Esophagus squamous epithelium (tissue), 5 donors: Measurements from ENCODE around the gene CYSRT1. TPM values are rescaled to one million over a fixed set of nuclear protein-coding genes. Genes with fewer than 3 reads are reported as not detected.
A peak's percentile ranks its signal among the peaks of the same experiment; 100 is the strongest.

Experiments
- DNase-seq: peaks from one replicate; lab custom pipeline; 2025; lab: John Stamatoyannopoulos, UW
- H3K27ac ChIP-seq, 4 donors: fragments of 200-600 bp; sonication (generic); one replicate each; pipeline ENCODE4 v1.5.1; 2016 to 2019; ENCODE audit warnings: mild to moderate bottlenecking in 1 of 4
- H3K27me3 ChIP-seq, 4 donors: fragments of 200-600 bp; sonication (generic); 1 replicate in 3 of 4; 2 replicates in 1 of 4; pipeline versions ENCODE4 v1.5.1 to v1.6.0; 2017 to 2021; ENCODE audit warnings: antibody characterized with exemption in 1 of 4
- H3K36me3 ChIP-seq, 3 donors: fragments of 200-600 bp; sonication (generic); one replicate each; pipeline ENCODE4 v1.5.1; 2016 to 2019
- H3K4me1 ChIP-seq, 3 donors: fragments of 200-600 bp; sonication (generic); one replicate each; pipeline ENCODE4 v1.5.1; 2017 to 2019
- H3K4me3 ChIP-seq, 4 donors: fragments of 200-600 bp; sonication (generic); 1 replicate in 3 of 4; 2 replicates in 1 of 4; pipeline ENCODE4 v1.5.1; 2016 to 2019; ENCODE audit warnings: mild to moderate bottlenecking in 2 of 4, moderate library complexity in 1 of 4
- H3K9me3 ChIP-seq, 3 donors: fragments of 200-600 bp; sonication (generic); one replicate each; pipeline ENCODE4 v1.5.1; 2016 to 2019
- POLR2A ChIP-seq, 4 donors: fragments of 450-650 bp; IDR thresholded peaks; one replicate each; pipeline ENCODE4 v1.6.1; 2017; ENCODE audit warnings: antibody characterized with exemption in 4 of 4, mild to moderate bottlenecking in 4 of 4, moderate library complexity in 3 of 4
- WGBS, 2 donors: methylation state at CpG; one replicate each; pipeline ENCODE4 v1.1.5; 2018; 5-methylcytosine and 5-hydroxymethylcytosine counted together
- intact Hi-C: fragments of 100-400 bp; cut with DNase I; formaldehyde crosslinking; loops from one replicate; pipeline ENCODE4 v1.15.0; 2022
- total RNA-seq, 4 donors: library from RNA; depleted of rRNA; stranded (reverse); fragments of >200 nt; gene quantifications; one replicate each; pipeline ENCODE4 v1.1.0, GENCODE V29; 2016
- TF ChIP-seq, protein P1 (sequence below), 6 experiments: fragments of 450-650 bp in 4 of 6; fragments of 200-600 bp in 2 of 6; sonication (generic) in 2 of 6; IDR thresholded peaks; one replicate each; pipeline ENCODE4 v1.5.1; 2016 to 2019; ENCODE audit warnings: antibody characterized with exemption in 6 of 6, mild to moderate bottlenecking in 4 of 6, moderate library complexity in 4 of 6
- donor health status: DM: yes; HTN: yes; CAD: no.

CYSRT1 gene
- total RNA-seq, 4 donors from 2014 or later = 114 to 301 (median 152) TPM

GRCh38 chr9:137221506-137222111, 3.4 kb upstream of the CYSRT1 start:
- H3K4me1 ChIP-seq = peaks cover 40 to 90% (median 46%) of the 10 kb centered on the region in 3 donors
- no peak for DNase-seq

DNA sequence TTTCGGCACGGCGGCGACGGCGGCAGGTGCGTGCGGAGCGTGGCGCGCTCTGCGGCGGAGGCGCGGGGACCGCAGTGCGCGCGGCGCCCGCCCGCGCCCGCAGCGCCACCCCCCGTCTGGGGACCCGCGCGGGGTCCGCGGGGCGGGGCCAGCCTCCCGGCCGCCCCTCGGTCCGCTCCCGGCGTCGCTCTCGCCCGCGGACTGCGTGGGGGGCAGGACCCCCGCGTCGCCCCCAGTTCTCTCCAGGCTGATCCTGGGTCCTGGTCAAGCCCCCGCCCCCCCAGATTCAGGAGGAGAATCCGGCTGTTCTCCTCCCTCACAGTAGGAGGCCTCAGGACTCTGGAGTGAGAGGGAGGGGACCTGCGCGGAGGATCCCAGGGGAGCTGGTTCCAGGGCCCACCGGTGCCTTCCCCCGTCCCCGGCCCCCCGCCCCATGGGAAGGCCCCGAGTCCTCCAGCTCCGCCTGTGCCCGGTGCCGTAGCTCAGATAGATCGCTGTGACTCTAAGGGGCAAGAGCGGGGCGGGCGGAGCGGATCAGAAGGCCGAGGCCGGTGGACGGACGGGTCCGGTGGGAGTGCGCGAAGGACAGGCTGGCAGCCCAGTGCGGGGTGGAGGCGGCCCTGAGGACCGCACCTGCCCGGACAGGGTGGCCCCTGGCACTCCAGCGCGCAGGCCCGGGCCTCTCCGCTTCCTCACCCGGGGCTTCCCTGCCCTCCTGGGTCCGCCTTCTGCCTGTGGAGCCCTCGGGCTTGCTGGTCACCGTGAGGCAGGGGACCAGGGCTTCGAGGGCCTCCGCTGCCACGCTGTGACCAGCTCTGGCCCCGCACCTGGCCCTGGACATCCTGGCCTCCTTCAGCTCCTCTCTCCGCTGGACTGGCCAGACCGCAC, 2.5 kb upstream of the CYSRT1 start, which contains the start of gene RNF208:
TSS of gene RNF208 (minus strand) at position 51 of the 888 bp plus-strand sequence. CDS start 1,028 bp downstream, outside the sequence.
- WGBS, 2 donors = 2% methylated on average over 9 of the region's 88 CpGs; no CpG with 5 or more reads in 1 of the 2 donors
- Histone ChIP-seq H3K27me3 (peaks cover 0 to 6% (median 0%) of the 10 kb centered on the region in 4 donors), H3K4me1 (peaks cover 43 to 90% (median 49%) of the 10 kb centered on the region in 3 donors), H3K4me3 (peak within 1 kb of the TSS; percentile 47 to 89 (median 66)), H3K9me3 (no peaks in the 10 kb centered on the region), H3K27ac (peak within 1 kb of the TSS; percentile 92 to 97 (median 96)), H3K36me3 (no peaks in the 10 kb centered on the region)
- no peak for TF ChIP-seq POLR2A (IDR thresholded peaks at IDR 0.05)
- TF ChIP-seq, protein P1, sequence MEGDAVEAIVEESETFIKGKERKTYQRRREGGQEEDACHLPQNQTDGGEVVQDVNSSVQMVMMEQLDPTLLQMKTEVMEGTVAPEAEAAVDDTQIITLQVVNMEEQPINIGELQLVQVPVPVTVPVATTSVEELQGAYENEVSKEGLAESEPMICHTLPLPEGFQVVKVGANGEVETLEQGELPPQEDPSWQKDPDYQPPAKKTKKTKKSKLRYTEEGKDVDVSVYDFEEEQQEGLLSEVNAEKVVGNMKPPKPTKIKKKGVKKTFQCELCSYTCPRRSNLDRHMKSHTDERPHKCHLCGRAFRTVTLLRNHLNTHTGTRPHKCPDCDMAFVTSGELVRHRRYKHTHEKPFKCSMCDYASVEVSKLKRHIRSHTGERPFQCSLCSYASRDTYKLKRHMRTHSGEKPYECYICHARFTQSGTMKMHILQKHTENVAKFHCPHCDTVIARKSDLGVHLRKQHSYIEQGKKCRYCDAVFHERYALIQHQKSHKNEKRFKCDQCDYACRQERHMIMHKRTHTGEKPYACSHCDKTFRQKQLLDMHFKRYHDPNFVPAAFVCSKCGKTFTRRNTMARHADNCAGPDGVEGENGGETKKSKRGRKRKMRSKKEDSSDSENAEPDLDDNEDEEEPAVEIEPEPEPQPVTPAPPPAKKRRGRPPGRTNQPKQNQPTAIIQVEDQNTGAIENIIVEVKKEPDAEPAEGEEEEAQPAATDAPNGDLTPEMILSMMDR (IDR thresholded peaks at IDR 0.05) = no peak
- intact Hi-C loops = no loop called here
- no peak for DNase-seq

More at GRCh38 chr9:137221506-137222111, 3.4 kb upstream of the CYSRT1 start:
- H3K4me3 ChIP-seq = peak overlapping the region; percentile 30 to 89 (median 58)
- no peaks in the 10 kb centered on the region for H3K9me3 ChIP-seq
- peaks cover 0 to 1% (median 0%) of the 10 kb centered on the region in 3 donors for H3K36me3 ChIP-seq
- no peaks in the 10 kb centered on the region for H3K27me3 ChIP-seq
- 4% methylated on average over 10 of the region's 61 CpGs; no CpG with 5 or more reads in 1 of the 2 donors for WGBS, 2 donors
- intact Hi-C loops = no loop called here
- no peak for TF ChIP-seq POLR2A (IDR thresholded peaks at IDR 0.05)
- TF ChIP-seq, protein P1 (IDR thresholded peaks at IDR 0.05) = no peak
- peak overlapping the region; percentile 65 to 97 (median 83) for H3K27ac ChIP-seq

DNA sequence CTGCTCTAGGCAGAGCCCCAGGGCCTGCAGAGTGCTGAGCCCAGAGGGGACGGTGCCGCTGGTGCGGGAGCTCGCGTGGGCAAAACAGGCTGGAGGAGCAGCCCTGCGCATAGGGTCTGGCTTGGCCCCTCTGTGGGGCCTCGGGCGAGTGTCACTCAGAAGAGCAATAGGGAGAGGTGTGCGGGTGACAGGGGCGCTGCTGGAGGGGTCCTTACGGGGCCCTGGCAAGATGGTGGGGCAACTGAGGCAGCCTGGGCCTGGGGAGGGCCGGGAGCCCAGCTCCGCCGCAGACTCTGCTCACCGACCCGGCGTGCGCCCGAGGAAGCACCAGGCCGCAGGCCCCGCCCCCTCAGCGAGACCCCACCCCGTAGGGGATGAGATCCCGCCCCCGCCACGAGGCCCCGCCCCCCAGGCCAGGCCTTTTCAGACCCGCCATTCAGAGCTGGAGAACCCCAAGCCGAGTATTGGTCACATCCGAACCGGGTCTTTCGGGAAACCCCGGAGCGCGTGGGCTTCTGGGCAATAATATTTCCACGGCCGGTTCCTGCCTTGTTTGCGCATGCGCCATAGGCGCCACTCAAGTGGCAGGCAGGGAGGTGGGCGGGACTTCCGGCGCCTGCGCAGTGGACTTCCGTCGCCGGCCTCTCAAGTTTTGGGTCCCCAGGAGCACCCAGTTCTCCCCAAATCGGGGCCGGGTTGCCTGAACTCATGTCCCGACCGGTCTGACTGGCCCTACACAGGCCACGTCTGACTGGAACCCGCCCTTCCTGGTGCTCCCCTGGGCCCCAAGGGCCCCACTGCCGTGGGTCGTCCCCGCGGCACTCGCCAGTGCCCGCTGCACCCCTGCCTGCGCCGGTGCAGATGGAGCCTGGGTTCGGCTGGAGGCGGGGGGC, 1.6 kb upstream of the CYSRT1 start:
- Histone ChIP-seq H3K4me1 (peaks cover 40 to 90% (median 56%) of the 10 kb centered on the region in 3 donors), H3K36me3 (no peaks in the 10 kb centered on the region), H3K4me3 (peak overlapping the region; percentile 47 to 89 (median 66)), H3K27ac (peak overlapping the region; percentile 92 to 97 (median 96)), H3K9me3 (no peaks in the 10 kb centered on the region), H3K27me3 (peaks cover 0 to 13% (median 0%) of the 10 kb centered on the region in 4 donors)
- WGBS, 2 donors = 0% methylated on average over 5 of the region's 63 CpGs; no CpG with 5 or more reads in 1 of the 2 donors
- peak; percentile 88 for DNase-seq
- intact Hi-C loops = no loop called here
- TF ChIP-seq, protein P1 (IDR thresholded peaks at IDR 0.05) = peak in 2 of 6 experiments; percentile 9 to 41
- TF ChIP-seq POLR2A (IDR thresholded peaks at IDR 0.05) = peak in 3 of 4 donors; percentile 11 to 54 (median 13)

- 95% methylated on average over 3 of the region's 21 CpGs; no CpG with 5 or more reads in 1 of the 2 donors for WGBS, 2 donors
- no peaks in the 10 kb centered on the region for H3K9me3 ChIP-seq
- TF ChIP-seq POLR2A (IDR thresholded peaks at IDR 0.05) = no peak
- TF ChIP-seq, protein P1 (IDR thresholded peaks at IDR 0.05) = no peak
- no peak for DNase-seq
- H3K4me1 ChIP-seq = peaks cover 38 to 70% (median 48%) of the 10 kb centered on the region in 3 donors
- H3K4me3 ChIP-seq = peak overlapping the region; percentile 32 to 62 (median 53)
- H3K36me3 ChIP-seq = no peaks in the 10 kb centered on the region
- H3K27me3 ChIP-seq = peaks cover 0 to 38% (median 0%) of the 10 kb centered on the region in 4 donors
- H3K27ac ChIP-seq = peak overlapping the region; percentile 92 to 97 (median 96)
- intact Hi-C loops = loop anchor here (5.0 kb wide), 1 partner anchor 109 kb away; no protein-coding TSS in a partner anchor
These were observed 841 bp downstream of the CYSRT1 start for GRCh38 chr9:137225699-137226331.
